Activated CD8-positive, alpha-beta T cell treated with anti-CD3 and anti-CD28 coated beads for 36 hours (primary cell): ENCODE results near the gene NXF1. TPM values are rescaled to one million over a fixed set of nuclear protein-coding genes. Genes with fewer than 3 reads are reported as not detected.

Source experiments
- ATAC-seq: fragments of 200-7000 bp; cut with Tn5 transposase; one replicate; pipeline ENCODE4 v1.10.0; 2021; ENCODE audit warnings: mild to moderate bottlenecking, moderate library complexity
- CTCF ChIA-PET: fragments of 350-600 bp; sonication (Branson Sonifier 250); formaldehyde crosslinking; loops from one replicate; lab custom pipeline; 2021; ENCODE audit warnings: antibody characterized with exemption; lab: Charles Lee
- POLR2A ChIA-PET: fragments of 350-600 bp; sonication (Branson Sonifier 250); formaldehyde crosslinking; loops from one replicate; lab custom pipeline; 2021; ENCODE audit warnings: antibody characterized with exemption; lab: Charles Lee
- DNase-seq: peaks from one replicate; pipeline ENCODE4 v3.0.0-alpha.2; 2020
- H3K27ac Mint-ChIP-seq: one replicate; pipeline ENCODE4 v1.8.0; 2021; ENCODE audit warnings: mild to moderate bottlenecking, mixed read lengths
- H3K27me3 Mint-ChIP-seq: one replicate; pipeline ENCODE4 v1.8.0; 2021; ENCODE audit warnings: mixed read lengths
- H3K36me3 Mint-ChIP-seq: one replicate; pipeline ENCODE4 v1.8.0; 2021; ENCODE audit warnings: low read depth, mixed read lengths
- H3K4me1 Mint-ChIP-seq: one replicate; pipeline ENCODE4 v1.8.0; 2021; ENCODE audit warnings: low read depth, mixed read lengths
- H3K4me3 Mint-ChIP-seq: one replicate; pipeline ENCODE4 v1.8.0; 2021; ENCODE audit warnings: mild to moderate bottlenecking, moderate library complexity, mixed read lengths
- H3K9me3 Mint-ChIP-seq: one replicate; pipeline ENCODE4 v1.8.0; 2021; ENCODE audit warnings: mixed read lengths
- intact Hi-C: fragments of 100-400 bp; cut with micrococcal nuclease; formaldehyde crosslinking; loops from one replicate; pipeline ENCODE4 v1.10.0; 2022
- total RNA-seq, 2 experiments: library from RNA; stranded (reverse); gene quantifications; one replicate each; pipeline ENCODE4 v1.2.3, GENCODE V29; 2021
- TF ChIP-seq, protein P1 (sequence below): fragments of 200-600 bp; IDR thresholded peaks from one replicate; pipeline ENCODE4 v1.8.0; 2022; ENCODE audit warnings: antibody characterized with exemption, mild to moderate bottlenecking

The NXF1 gene
- total RNA-seq, 2 experiments from 2014 or later = 80.9 to 90.0 TPM

DNA sequence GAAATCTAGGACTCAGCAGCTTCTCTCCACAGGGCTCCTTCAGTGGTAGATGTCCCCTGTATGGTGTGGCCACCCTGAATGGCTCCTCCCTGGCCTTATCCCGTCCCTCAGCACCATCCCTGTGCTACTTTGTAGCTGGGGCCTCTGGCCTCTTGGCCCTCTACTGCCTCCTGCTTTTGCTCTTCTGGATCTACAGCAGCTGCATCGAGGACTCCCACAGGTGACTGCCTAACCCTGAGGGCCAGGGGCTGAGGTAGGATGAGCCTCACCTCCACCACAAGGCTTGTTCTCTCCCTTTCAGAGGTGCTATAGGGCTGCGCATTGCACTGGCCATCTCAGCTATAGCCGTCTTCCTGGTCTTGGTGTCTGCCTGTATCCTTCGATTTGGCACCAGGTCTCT lies 16.2 kb downstream of the NXF1 start:
- no peaks in the 10 kb centered on the region for H3K9me3 Mint-ChIP-seq
- intact Hi-C loops = loop anchor here (5.0 kb wide), 2 partner anchors 43 to 93 kb away; partner anchors contain the start of genes SLC3A2, STX5 and TEX54
- H3K4me3 Mint-ChIP-seq = peak overlapping the region; percentile 95
- peaks cover 46% of the 10 kb centered on the region for H3K4me1 Mint-ChIP-seq
- ChIA-PET POLR2A (interaction anchor here (0.5 to 11.0 kb wide), 11 partner anchors 15 to 148 kb away, joined by 3 to 228 read pairs (median 4); partner anchors contain the start of genes HNRNPUL2, NXF1, STX5 and TEX54), CTCF (interaction anchor here (0.9 to 5.3 kb wide), 7 partner anchors 12 to 94 kb away, joined by 3 to 33 read pairs (median 4); partner anchors contain the start of genes NXF1, POLR2G, TTC9C and WDR74)
- no peak for DNase-seq
- no peaks in the 10 kb centered on the region for H3K27me3 Mint-ChIP-seq
- TF ChIP-seq, protein P1, sequence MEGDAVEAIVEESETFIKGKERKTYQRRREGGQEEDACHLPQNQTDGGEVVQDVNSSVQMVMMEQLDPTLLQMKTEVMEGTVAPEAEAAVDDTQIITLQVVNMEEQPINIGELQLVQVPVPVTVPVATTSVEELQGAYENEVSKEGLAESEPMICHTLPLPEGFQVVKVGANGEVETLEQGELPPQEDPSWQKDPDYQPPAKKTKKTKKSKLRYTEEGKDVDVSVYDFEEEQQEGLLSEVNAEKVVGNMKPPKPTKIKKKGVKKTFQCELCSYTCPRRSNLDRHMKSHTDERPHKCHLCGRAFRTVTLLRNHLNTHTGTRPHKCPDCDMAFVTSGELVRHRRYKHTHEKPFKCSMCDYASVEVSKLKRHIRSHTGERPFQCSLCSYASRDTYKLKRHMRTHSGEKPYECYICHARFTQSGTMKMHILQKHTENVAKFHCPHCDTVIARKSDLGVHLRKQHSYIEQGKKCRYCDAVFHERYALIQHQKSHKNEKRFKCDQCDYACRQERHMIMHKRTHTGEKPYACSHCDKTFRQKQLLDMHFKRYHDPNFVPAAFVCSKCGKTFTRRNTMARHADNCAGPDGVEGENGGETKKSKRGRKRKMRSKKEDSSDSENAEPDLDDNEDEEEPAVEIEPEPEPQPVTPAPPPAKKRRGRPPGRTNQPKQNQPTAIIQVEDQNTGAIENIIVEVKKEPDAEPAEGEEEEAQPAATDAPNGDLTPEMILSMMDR = no peak
- no peak for ATAC-seq
- peaks cover 53% of the 10 kb centered on the region for H3K36me3 Mint-ChIP-seq
- peak overlapping the region; percentile 91 for H3K27ac Mint-ChIP-seq

DNA sequence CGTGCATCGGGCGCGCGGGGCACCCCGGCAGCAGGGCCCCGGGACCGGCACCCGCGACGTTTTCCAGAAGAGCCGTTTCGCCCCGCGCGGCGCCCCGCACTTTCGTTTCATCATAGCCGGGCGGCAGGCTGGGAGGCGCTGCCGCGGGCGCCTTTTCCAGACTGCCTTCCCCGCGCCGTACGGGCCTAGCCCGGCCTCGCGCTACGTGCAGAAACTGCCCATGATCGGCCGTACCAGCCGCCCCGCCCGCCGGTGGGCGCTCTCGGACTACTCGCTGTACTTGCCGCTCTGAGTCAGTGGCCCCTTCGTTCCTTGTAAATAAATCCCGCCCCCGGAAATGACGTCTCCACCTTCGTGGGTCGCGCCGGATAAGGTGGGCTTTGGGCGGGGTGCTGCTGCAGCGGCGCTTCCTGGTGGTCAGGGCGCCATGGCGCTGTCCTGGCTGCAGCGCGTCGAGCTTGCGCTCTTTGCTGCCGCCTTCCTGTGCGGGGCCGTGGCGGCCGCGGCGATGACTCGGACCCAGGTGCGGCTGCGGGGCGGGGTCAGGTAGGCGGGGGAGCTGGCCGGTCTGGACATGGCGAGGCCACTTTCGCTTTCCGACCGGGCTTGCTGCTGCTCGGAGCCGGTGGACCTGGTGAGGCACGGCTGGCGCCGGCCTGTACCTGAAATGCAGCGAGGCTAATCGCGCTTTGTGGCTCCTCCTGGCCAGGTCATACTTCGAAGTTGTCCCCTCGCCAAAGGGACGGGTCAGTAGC lies 18.1 kb downstream of the NXF1 start, which contains the start of gene TMEM179B:
TMEM179B (plus strand) TSS at position 398 of the 755 bp plus-strand sequence; CDS start at position 428, 30 bp downstream.
- ATAC-seq (peak; percentile 75), DNase-seq (peak; percentile 100)
- POLR2A ChIA-PET = interaction anchor here (0.6 to 11.0 kb wide), 28 partner anchors 9 to 518 kb away, joined by 3 to 228 read pairs (median 5); partner anchors contain the start of genes HNRNPUL2, LBHD1, NXF1 and POLR2G
- intact Hi-C loops = loop anchor here (5.0 kb wide), 2 partner anchors 45 to 95 kb away; partner anchors contain the start of genes SLC3A2, STX5 and TEX54
- peak within 1 kb of the TSS; percentile 95 for H3K4me3 Mint-ChIP-seq
- no peaks in the 10 kb centered on the region for H3K27me3 Mint-ChIP-seq
- H3K36me3 Mint-ChIP-seq = peaks cover 52% of the 10 kb centered on the region
- peaks cover 41% of the 10 kb centered on the region for H3K4me1 Mint-ChIP-seq
- CTCF ChIA-PET = interaction anchor here (0.7 to 5.3 kb wide), 50 partner anchors 9 to 1079 kb away, joined by 3 to 74 read pairs (median 8); partner anchors contain the start of genes HNRNPUL2, NXF1, POLR2G and SLC3A2
- no peaks in the 10 kb centered on the region for H3K9me3 Mint-ChIP-seq
- TF ChIP-seq, protein P1 = peak; percentile 69
- H3K27ac Mint-ChIP-seq = peak within 1 kb of the TSS; percentile 95

DNA sequence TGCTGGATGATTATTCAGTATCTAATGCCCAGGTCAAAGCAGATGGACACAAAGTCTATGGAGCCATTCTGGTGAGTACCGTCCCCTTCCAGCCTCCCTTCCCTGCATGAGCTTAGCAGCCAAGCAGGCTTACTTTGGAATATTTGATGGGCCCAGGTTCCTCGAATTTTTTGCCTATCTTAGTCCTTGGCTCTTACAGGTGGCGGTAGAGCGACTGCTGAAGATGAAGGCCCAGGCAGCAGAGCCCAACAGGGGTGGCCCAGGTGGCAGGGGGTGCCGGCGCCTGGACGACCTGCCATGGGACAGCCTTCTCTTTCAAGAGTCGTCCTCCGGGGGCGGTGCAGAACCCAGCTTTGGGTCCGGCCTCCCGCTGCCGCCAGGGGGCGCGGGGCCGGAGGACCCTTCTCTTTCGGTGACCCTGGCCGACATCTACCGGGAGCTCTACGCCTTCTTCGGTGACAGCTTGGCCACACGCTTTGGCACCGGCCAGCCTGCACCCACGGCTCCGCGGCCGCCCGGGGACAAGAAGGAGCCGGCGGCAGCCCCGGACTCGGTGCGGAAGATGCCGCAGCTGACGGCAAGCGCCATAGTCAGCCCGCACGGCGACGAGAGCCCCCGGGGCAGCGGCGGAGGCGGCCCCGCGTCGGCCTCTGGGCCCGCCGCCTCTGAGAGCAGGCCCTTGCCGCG lies 18.8 kb downstream of the NXF1 start:
- ChIA-PET CTCF (interaction anchor here (0.6 to 5.3 kb wide), 58 partner anchors 8 to 1080 kb away, joined by 3 to 74 read pairs (median 7); partner anchors contain the start of genes HNRNPUL2, NXF1, POLR2G and SLC3A2), POLR2A (interaction anchor here (0.7 to 11.0 kb wide), 28 partner anchors 9 to 195 kb away, joined by 3 to 228 read pairs (median 5); partner anchors contain the start of genes CSKMT, HNRNPUL2, LBHD1 and NXF1)
- peak overlapping the region; percentile 89 for H3K4me3 Mint-ChIP-seq
- H3K27ac Mint-ChIP-seq = peak overlapping the region; percentile 95
- TF ChIP-seq, protein P1 = peak; percentile 99
- peaks cover 46% of the 10 kb centered on the region for H3K36me3 Mint-ChIP-seq
- peaks cover 37% of the 10 kb centered on the region for H3K4me1 Mint-ChIP-seq
- no peaks in the 10 kb centered on the region for H3K27me3 Mint-ChIP-seq
- peak; percentile 91 for DNase-seq
- intact Hi-C loops = loop anchor here (1.0 to 5.0 kb wide), 3 partner anchors 46 to 96 kb away; partner anchors contain the start of genes SLC3A2, STX5 and TEX54
- ATAC-seq = peak; percentile 65
- H3K9me3 Mint-ChIP-seq = no peaks in the 10 kb centered on the region

DNA sequence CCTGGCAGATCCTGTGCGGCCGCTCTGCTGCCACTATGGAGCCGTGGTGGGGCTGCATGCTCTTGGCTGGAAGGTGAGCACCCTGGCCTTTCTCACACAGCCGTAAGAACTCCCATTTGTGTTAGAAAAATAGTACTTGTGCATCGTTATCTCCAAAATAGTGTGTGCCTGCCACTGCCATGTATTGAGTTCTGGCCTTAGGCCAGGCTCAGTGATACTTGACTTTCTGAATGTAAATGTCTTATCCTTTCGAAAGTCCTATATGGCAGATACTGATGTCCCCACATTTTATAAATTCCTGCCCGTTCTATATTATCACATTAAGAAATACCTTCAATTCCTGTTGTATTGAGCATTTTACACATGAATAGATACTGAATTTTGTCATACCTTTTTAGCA lies 22.5 kb downstream of the NXF1 start:
- no peak for ATAC-seq
- intact Hi-C loops = no loop called here
- Mint-ChIP-seq H3K36me3 (peaks cover 25% of the 10 kb centered on the region), H3K9me3 (no peaks in the 10 kb centered on the region), H3K4me3 (no peak overlapping the region), H3K27ac (no peak overlapping the region), H3K4me1 (peaks cover 15% of the 10 kb centered on the region), H3K27me3 (no peaks in the 10 kb centered on the region)
- no peak for DNase-seq
- CTCF ChIA-PET = interaction anchor here (0.7 kb wide), 1 partner anchor 815 kb away, joined by 3 read pairs; no protein-coding TSS in a partner anchor
- TF ChIP-seq, protein P1 = no peak
- POLR2A ChIA-PET = no interaction called here
